Suprapubic skin (tissue), 3 donors: ENCODE results near the gene ZNF81.

ENCODE experiments used
- POLR2A ChIP-seq, 2 donors: fragments of 450-650 bp; IDR thresholded peaks; one replicate each; pipeline ENCODE4 v1.6.1; 2017; ENCODE audit warnings: antibody characterized with exemption in 2 of 2, mild to moderate bottlenecking in 2 of 2, moderate library complexity in 2 of 2
- TF ChIP-seq, protein P1 (sequence below), 2 donors: fragments of 200-600 bp in 1 of 2; fragments of 450-650 bp in 1 of 2; sonication (generic) in 1 of 2; IDR thresholded peaks; one replicate each; pipeline ENCODE4 v1.5.1; 2016 to 2019; ENCODE audit warnings: antibody characterized with exemption in 2 of 2, mild to moderate bottlenecking in 1 of 2, moderate library complexity in 1 of 2

DNA sequence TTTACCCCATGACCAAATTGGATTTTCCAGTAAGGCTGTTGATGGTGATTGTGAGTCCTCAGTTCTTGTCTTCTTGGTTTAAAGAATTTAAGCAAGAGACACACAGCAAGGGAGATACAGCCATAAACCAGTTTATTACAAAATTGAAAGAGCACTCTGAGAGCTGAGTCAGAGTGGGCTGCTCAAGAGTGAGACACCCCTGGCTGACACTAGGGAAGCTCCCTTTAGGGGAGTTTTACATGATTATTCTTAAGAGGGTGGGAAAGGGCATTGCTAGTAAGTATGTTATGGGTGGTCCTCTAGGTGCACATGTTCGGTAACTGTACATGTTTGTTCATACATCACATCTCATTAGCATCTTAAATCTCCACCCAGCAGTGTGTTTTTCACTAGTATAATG, 18.8 kb upstream of the ZNF81 start:
- TF ChIP-seq, protein P1, sequence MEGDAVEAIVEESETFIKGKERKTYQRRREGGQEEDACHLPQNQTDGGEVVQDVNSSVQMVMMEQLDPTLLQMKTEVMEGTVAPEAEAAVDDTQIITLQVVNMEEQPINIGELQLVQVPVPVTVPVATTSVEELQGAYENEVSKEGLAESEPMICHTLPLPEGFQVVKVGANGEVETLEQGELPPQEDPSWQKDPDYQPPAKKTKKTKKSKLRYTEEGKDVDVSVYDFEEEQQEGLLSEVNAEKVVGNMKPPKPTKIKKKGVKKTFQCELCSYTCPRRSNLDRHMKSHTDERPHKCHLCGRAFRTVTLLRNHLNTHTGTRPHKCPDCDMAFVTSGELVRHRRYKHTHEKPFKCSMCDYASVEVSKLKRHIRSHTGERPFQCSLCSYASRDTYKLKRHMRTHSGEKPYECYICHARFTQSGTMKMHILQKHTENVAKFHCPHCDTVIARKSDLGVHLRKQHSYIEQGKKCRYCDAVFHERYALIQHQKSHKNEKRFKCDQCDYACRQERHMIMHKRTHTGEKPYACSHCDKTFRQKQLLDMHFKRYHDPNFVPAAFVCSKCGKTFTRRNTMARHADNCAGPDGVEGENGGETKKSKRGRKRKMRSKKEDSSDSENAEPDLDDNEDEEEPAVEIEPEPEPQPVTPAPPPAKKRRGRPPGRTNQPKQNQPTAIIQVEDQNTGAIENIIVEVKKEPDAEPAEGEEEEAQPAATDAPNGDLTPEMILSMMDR (IDR thresholded peaks at IDR 0.05), result no peak
- TF ChIP-seq POLR2A (IDR thresholded peaks at IDR 0.05), result no peak
